NT2/D1 (cell line): ENCODE results near the gene SMAD1.

Experiments
- YY1 ChIP-seq: IDR thresholded peaks from 2 replicates; pipeline ENCODE4 v1.6.1; 2011; ENCODE audit not compliant: insufficient read length, insufficient read depth
- ZNF274 ChIP-seq: IDR thresholded peaks from 2 replicates; pipeline ENCODE4 v1.6.1; 2011; ENCODE audit warnings: mild to moderate bottlenecking, low read depth, low read length

DNA sequence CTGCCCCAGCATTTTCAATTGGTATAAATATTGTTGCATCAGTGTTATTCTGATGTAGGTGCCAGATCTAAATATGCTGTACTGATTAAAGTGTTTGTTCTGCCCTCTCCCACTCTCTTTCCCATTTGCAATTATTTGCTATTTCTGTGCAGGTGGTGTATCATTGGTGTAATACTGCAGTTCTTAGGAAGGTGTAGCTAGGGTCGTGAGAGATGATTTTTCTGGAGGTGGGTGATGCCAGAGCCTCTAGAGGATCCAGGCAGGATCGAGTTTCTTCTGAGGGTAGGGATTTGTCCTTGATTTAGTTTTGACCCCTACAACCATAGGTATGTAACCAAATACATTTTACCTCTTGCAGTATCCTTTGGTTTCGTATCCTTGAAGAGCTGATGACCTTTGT, 1.9 kb downstream of the SMAD1 start:
- no peak for TF ChIP-seq YY1
- TF ChIP-seq ZNF274, result no peak
